GM12878 (cell line): Measurements from ENCODE around the gene RNF113B. TPM values are rescaled to one million over a fixed set of nuclear protein-coding genes. Genes with fewer than 3 reads are reported as not detected.

ENCODE experiments used
- CEBPZ ChIP-seq: fragments of 150-350 bp; IDR thresholded peaks from 2 replicates; pipeline ENCODE4 v1.6.1; 2016; ENCODE audit warnings: low read depth, low read length
- NFIC ChIP-seq: IDR thresholded peaks from 2 replicates; pipeline ENCODE4 v1.6.1; 2012; ENCODE audit warnings: low read depth, mild to moderate bottlenecking, inconsistent platforms, low read length, moderate library complexity
- PAX8 ChIP-seq: fragments of 450-650 bp; IDR thresholded peaks from 2 replicates; pipeline ENCODE4 v1.6.1; 2017; ENCODE audit warnings: mild to moderate bottlenecking, moderate library complexity
- RELA ChIP-seq: fragments of 450-650 bp; IDR thresholded peaks from 2 replicates; pipeline ENCODE4 v1.8.0; 2014; ENCODE audit warnings: borderline replicate concordance; ENCODE audit not compliant: partially characterized antibody
- ZZZ3 ChIP-seq: IDR thresholded peaks from 2 replicates; pipeline ENCODE4 v1.6.1; 2011; ENCODE audit warnings: low read depth; ENCODE audit not compliant: control insufficient read depth, insufficient read length
- polyA plus RNA-seq, 11 experiments: library from polyadenylated mRNA; depleted of rRNA in 4 of 11; unstranded in 6 of 11; stranded (reverse) in 5 of 11; fragments of >200 nt; fragmentation: Nextera tagmentation in 4 of 11; fragmentation: Illumina TruSeq in 1 of 11; extraction: Ambion mirVana in 4 of 11; extraction: Trizol in 1 of 11; gene quantifications; 1 replicate in 1 of 11; 2 replicates in 10 of 11; pipeline versions ENCODE4 v1.2.1 to v1.2.3, GENCODE V29; 2011 to 2016; ENCODE audit warnings: inconsistent platforms in 2 of 11, missing spikeins in 2 of 11, low read depth in 1 of 11
- total RNA-seq, 4 experiments: library from RNA; depleted of rRNA in 3 of 4; stranded (reverse); fragments of >200 nt in 3 of 4; fragmentation: Illumina TruSeq in 1 of 4; extraction: Trizol in 1 of 4; gene quantifications; 2 replicates each; pipeline versions ENCODE4 v1.2.1 to v1.2.3, GENCODE V29; 2013 to 2021
- TF ChIP-seq, protein P1 (sequence below): IDR thresholded peaks from 2 replicates; pipeline ENCODE4 v1.6.1; 2011; ENCODE audit warnings: borderline replicate concordance, low read depth, mild to moderate bottlenecking, moderate library complexity, mixed read lengths, low read length; ENCODE audit not compliant: insufficient read depth; ENCODE audit errors: extremely low read length
- TF ChIP-seq, protein P2 (sequence below): IDR thresholded peaks from 2 replicates; pipeline ENCODE4 v1.6.1; 2012; ENCODE audit warnings: low read length, inconsistent platforms

RNF113B gene
- total and polyA plus RNA-seq, 10 of the 15 experiments (the other 5 are each of a cell fraction or from before 2014, with no cell fraction given) = not detected

DNA sequence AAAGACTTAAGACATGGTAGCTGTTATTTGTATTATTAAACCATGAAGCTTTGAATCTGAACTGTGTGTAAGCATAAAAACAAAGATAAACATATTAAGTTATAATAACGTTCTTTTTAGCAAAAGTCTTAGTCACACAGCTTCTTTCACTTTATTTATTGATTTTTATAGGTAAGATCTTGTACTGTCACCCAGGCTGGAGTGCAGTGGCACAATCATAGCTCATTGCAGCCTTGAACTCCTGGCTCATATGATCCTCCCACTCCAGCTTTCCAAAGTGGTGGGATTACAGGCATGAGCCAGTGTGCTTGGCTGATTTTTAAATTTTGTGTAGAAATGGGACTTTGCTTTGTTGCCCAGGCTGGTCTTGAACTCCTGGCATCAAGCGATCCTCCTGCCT, 20.8 kb downstream of the RNF113B start (continued):
- TF ChIP-seq, protein P1, sequence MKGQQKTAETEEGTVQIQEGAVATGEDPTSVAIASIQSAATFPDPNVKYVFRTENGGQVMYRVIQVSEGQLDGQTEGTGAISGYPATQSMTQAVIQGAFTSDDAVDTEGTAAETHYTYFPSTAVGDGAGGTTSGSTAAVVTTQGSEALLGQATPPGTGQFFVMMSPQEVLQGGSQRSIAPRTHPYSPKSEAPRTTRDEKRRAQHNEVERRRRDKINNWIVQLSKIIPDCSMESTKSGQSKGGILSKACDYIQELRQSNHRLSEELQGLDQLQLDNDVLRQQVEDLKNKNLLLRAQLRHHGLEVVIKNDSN = no peak
- TF ChIP-seq PAX8 (no peak), ZZZ3 (no peak), NFIC (no peak), RELA (no peak), CEBPZ (no peak)
- TF ChIP-seq, protein P2, sequence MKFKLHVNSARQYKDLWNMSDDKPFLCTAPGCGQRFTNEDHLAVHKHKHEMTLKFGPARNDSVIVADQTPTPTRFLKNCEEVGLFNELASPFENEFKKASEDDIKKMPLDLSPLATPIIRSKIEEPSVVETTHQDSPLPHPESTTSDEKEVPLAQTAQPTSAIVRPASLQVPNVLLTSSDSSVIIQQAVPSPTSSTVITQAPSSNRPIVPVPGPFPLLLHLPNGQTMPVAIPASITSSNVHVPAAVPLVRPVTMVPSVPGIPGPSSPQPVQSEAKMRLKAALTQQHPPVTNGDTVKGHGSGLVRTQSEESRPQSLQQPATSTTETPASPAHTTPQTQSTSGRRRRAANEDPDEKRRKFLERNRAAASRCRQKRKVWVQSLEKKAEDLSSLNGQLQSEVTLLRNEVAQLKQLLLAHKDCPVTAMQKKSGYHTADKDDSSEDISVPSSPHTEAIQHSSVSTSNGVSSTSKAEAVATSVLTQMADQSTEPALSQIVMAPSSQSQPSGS = no peak
